BE2C (cell line): Measurements from ENCODE around the gene TNPO3.

ENCODE experiments used
- DNase-seq: peaks from one replicate; pipeline ENCODE4 v3.0.0-alpha.2; 2020
- H3K27me3 ChIP-seq: fragments of 250-450 bp; sonication (Bioruptor Pico); 2 replicates; pipeline ENCODE4 v1.5.1; 2020; ENCODE audit warnings: mild to moderate bottlenecking
- H3K36me3 ChIP-seq: fragments of 250-450 bp; sonication (Bioruptor Pico); 2 replicates; pipeline ENCODE4 v1.5.1; 2020; ENCODE audit warnings: mild to moderate bottlenecking
- H3K4me1 ChIP-seq: fragments of 250-450 bp; sonication (Bioruptor Pico); 2 replicates; pipeline ENCODE4 v1.5.1; 2020
- H3K4me3 ChIP-seq: 2 replicates; pipeline ENCODE4 v1.5.1; 2011; ENCODE audit warnings: low read depth, low read length
- H3K9me3 ChIP-seq: fragments of 250-450 bp; sonication (Bioruptor Pico); 2 replicates; pipeline ENCODE4 v1.5.1; 2020
- CTCF ChIP-seq: IDR thresholded peaks from 2 replicates; pipeline ENCODE4 v1.5.1; 2012; ENCODE audit warnings: mild to moderate bottlenecking, low read depth, low read length

Gene TNPO3

DNA sequence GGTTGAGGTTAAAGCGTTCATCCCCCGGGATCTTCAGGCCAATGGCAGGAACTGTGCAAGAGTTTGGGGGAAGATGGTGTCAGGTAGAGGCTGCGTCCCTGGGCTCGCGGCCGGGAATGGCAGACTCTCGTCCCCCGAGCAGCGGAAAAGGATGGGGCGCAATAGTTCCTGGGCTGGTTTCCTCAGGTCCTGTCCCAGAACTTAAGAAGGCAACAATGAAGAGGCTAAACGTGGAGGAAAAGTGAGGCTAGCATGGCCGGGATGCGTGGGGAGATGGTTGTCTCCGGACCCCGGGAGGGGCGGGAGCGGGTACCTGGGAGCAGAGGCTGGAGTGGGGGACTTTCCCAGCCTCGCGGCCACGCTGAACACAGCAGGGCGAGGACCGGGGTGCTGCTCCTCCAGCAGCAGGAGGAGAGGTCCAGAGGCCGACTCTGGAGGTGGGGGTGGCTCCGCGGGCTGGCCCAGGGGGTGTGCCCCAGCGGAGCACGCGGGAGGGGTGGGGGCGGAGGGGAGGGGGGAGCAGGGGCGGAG, 116.3 kb downstream of the TNPO3 start:
- H3K27me3 ChIP-seq = peaks cover 27% of the 10 kb centered on the region
- no peak for DNase-seq
- no peaks in the 10 kb centered on the region for H3K36me3 ChIP-seq
- peak overlapping the region; percentile 49 for H3K4me3 ChIP-seq
- no peaks in the 10 kb centered on the region for H3K9me3 ChIP-seq
- H3K4me1 ChIP-seq = no peaks in the 10 kb centered on the region
- no peak for TF ChIP-seq CTCF

GRCh38 chr7:128937647-128938543, 117.0 kb downstream of the TNPO3 start, which contains the start of gene IRF5:
Gene IRF5 (plus strand): TSS chr7:128937927. CDS start chr7:128942082, 4,155 bp downstream.
- TF ChIP-seq CTCF = no peak
- H3K27me3 ChIP-seq = peaks cover 27% of the 10 kb centered on the region
- no peaks in the 10 kb centered on the region for H3K9me3 ChIP-seq
- DNase-seq = no peak
- peak within 1 kb of the TSS; percentile 49 for H3K4me3 ChIP-seq
- H3K4me1 ChIP-seq = no peaks in the 10 kb centered on the region
- H3K36me3 ChIP-seq = no peaks in the 10 kb centered on the region

DNA sequence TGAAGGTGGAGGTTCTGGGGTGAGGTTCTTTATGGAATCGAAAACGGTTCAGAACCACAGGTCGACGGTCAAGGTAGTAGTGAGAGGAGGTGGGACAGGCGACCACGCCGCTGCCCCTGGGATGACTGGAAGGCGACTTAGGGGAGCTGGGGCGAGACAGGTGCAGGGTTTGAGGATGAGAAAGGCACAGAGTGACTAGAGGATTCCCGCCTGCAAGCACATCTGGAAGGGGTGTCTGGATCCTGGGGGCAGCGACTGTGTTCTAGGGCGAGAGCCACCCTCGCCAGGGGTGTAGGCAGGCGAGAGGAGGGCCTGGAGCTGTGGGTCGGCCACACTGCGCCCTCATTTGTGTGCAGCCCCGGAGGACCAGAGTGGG, 117.7 kb downstream of the TNPO3 start:
- H3K4me1 ChIP-seq = no peaks in the 10 kb centered on the region
- no peak overlapping the region for H3K4me3 ChIP-seq

GRCh38 chr7:128936798-128937197, 118.1 kb downstream of the TNPO3 start:
- Histone ChIP-seq H3K4me1 (no peaks in the 10 kb centered on the region), H3K9me3 (no peaks in the 10 kb centered on the region), H3K4me3 (no peak overlapping the region), H3K27me3 (peaks cover 27% of the 10 kb centered on the region), H3K36me3 (no peaks in the 10 kb centered on the region)
- no peak for DNase-seq
- no peak for TF ChIP-seq CTCF

More for the DNA sequence above, 117.7 kb downstream of the TNPO3 start:
- no peak for DNase-seq
- Histone ChIP-seq H3K27me3 (peaks cover 27% of the 10 kb centered on the region), H3K36me3 (no peaks in the 10 kb centered on the region), H3K9me3 (no peaks in the 10 kb centered on the region)
- TF ChIP-seq CTCF = no peak

- Histone ChIP-seq H3K4me3 (no peak overlapping the region), H3K4me1 (no peaks in the 10 kb centered on the region), H3K27me3 (peaks cover 27% of the 10 kb centered on the region), H3K9me3 (no peaks in the 10 kb centered on the region), H3K36me3 (no peaks in the 10 kb centered on the region)
- DNase-seq = no peak
- TF ChIP-seq CTCF = no peak
Measured at GRCh38 chr7:128935342-128935730, 119.6 kb downstream of the TNPO3 start.
